Stomach smooth muscle (tissue), 2 donors: ENCODE results near the gene SMAD7.

ENCODE experiments used
- H3K27ac ChIP-seq: one replicate; pipeline ENCODE4 v1.7.0; 2013; ENCODE audit warnings: mild to moderate bottlenecking, low read length, inconsistent platforms
- H3K27me3 ChIP-seq, 2 donors: one replicate each; pipeline ENCODE4 v1.7.0; 2013; ENCODE audit warnings: low read length in 2 of 2; ENCODE audit not compliant: insufficient read depth in 2 of 2, control insufficient read depth in 1 of 2
- H3K36me3 ChIP-seq, 2 donors: one replicate each; pipeline ENCODE4 v1.7.0; 2013; ENCODE audit warnings: low read length in 2 of 2; ENCODE audit not compliant: control insufficient read depth in 2 of 2, insufficient read depth in 2 of 2
- H3K4me1 ChIP-seq: one replicate; pipeline ENCODE4 v1.7.0; 2013; ENCODE audit warnings: low read length; ENCODE audit not compliant: control insufficient read depth, insufficient read depth
- H3K4me3 ChIP-seq, 2 donors: one replicate each; pipeline ENCODE4 v1.7.0; 2013; ENCODE audit warnings: low read length in 2 of 2
- H3K9ac ChIP-seq, 2 donors: one replicate each; pipeline ENCODE4 v1.7.0; 2013; ENCODE audit warnings: low read length in 2 of 2, mild to moderate bottlenecking in 1 of 2
- H3K9me3 ChIP-seq, 2 donors: one replicate each; pipeline ENCODE4 v1.7.0; 2013; ENCODE audit warnings: low read length in 2 of 2; ENCODE audit not compliant: control insufficient read depth in 2 of 2
- donor health status: healthy.
- donor health status: Pancreatic carcinoma.

The SMAD7 gene

DNA sequence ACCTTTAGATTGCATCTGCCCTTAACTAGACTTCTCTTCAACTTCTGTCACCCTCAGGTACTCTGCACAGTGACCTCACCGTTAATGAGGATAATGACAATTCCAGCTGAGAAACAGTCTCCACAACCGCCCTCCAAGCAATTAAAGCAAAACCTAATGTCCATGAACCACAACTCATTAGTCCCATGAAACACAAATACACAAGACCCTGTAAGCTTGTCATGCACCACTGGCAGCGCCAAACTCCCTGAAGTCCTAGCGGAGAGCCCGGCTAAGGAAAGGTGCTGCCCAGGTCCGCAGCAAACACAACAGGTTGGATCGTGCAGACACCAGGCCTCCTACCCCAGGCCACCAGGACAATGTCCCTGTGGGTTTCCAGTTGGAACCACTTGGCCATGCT is 7.4 kb downstream of the SMAD7 start:
- Histone ChIP-seq H3K27me3 (no peaks in the 10 kb centered on the region), H3K27ac (peak overlapping the region; percentile 46), H3K4me1 (peaks cover 91% of the 10 kb centered on the region), H3K9ac (peak overlapping the region in 1 of 2 donors; percentile 29), H3K36me3 (peaks cover 5 to 10% of the 10 kb centered on the region in 2 donors), H3K9me3 (no peaks in the 10 kb centered on the region), H3K4me3 (peak overlapping the region in 1 of 2 donors; percentile 52)

DNA sequence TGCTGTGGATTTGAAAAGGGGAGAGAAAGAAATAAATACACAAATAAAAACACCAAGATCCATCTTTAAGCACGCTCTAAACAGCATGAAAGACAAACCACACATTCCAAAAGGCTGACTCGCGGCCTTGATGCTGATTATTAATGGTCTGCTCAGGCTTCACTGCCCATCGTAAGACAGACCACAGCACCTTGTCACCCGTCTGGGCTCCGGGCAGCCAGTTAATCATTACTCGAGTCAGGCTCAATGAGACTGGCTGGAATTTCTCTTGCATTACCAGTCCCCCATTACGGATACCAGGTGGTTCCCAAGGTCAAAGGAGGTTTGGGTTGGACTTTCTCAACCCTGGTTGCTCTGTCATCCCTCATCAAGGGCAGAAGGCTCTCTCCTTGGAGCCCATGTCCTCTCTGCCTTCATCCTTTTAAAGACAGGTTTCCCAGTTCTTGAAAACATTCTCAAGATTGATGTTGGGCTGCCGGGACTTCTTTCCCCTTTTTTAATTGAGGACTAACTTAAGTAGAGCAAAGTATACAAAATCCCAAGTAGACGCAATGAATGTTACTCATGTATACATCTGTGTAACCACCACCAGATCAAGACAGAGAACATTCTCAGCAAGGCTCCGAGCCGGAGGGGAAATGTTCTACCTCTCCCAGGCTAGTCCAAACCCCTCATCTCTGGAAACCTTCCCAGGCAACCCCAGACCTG is 8.1 kb downstream of the SMAD7 start:
- H3K4me1 ChIP-seq = peaks cover 97% of the 10 kb centered on the region
- peak overlapping the region in 1 of 2 donors; percentile 29 for H3K9ac ChIP-seq
- peaks cover 5 to 10% of the 10 kb centered on the region in 2 donors for H3K36me3 ChIP-seq
- H3K4me3 ChIP-seq = peak overlapping the region in 1 of 2 donors; percentile 52
- H3K27ac ChIP-seq = peak overlapping the region; percentile 46
- no peaks in the 10 kb centered on the region for H3K27me3 ChIP-seq
- H3K9me3 ChIP-seq = no peaks in the 10 kb centered on the region

DNA sequence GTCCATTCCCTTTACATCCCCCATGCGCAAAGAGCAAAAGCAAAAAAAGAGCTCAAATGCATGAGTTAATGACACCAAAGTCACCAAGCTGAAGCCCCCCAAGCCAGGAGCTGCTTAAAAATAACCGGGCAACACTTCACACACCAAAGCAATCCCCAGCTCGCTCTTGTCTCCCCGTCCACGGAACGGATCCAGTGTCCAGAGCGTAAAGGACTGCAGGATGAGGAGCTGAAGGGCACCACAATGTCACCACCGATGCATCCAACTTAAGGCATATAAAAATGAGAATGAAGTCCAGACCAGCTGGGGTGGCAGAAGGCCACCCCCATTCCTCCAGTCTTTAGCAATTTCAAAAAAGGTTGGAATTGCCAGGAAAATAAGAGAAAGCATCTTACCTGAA is 8.7 kb downstream of the SMAD7 start:
- H3K27ac ChIP-seq = peak overlapping the region; percentile 46
- H3K9ac ChIP-seq = no peak overlapping the region
- peak overlapping the region in 1 of 2 donors; percentile 35 for H3K4me3 ChIP-seq

DNA sequence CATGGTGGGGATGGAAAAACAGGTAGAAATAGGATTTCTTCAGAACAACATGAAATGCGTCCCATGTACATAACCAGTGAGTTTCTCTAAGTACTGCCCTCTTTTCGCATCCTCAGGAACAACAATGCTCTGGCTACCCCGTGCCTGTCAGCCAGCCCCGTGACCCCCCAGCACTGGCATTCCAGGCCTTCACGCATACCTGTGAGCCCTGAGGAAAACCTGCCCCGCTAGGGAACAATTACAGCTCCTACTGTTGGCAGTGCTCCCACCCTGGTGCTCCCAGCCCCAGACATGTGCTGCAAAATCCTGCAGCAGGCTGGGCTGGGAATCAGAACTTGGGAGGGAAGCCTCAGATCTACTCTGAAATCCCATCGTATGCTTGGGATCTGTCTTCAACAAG is 9.1 kb downstream of the SMAD7 start:
- H3K4me3 ChIP-seq = peak overlapping the region in 1 of 2 donors; percentile 35
- H3K4me1 ChIP-seq = peaks cover 95% of the 10 kb centered on the region
- H3K36me3 ChIP-seq = peaks cover 5 to 10% of the 10 kb centered on the region in 2 donors
- H3K27ac ChIP-seq = peak overlapping the region; percentile 46
- H3K27me3 ChIP-seq = no peaks in the 10 kb centered on the region
- H3K9ac ChIP-seq = peak overlapping the region in 1 of 2 donors; percentile 13
- H3K9me3 ChIP-seq = no peaks in the 10 kb centered on the region

More for the DNA sequence above, 8.7 kb downstream of the SMAD7 start:
- Histone ChIP-seq H3K27me3 (no peaks in the 10 kb centered on the region), H3K36me3 (peaks cover 5 to 10% of the 10 kb centered on the region in 2 donors), H3K9me3 (no peaks in the 10 kb centered on the region), H3K4me1 (peaks cover 97% of the 10 kb centered on the region)

DNA sequence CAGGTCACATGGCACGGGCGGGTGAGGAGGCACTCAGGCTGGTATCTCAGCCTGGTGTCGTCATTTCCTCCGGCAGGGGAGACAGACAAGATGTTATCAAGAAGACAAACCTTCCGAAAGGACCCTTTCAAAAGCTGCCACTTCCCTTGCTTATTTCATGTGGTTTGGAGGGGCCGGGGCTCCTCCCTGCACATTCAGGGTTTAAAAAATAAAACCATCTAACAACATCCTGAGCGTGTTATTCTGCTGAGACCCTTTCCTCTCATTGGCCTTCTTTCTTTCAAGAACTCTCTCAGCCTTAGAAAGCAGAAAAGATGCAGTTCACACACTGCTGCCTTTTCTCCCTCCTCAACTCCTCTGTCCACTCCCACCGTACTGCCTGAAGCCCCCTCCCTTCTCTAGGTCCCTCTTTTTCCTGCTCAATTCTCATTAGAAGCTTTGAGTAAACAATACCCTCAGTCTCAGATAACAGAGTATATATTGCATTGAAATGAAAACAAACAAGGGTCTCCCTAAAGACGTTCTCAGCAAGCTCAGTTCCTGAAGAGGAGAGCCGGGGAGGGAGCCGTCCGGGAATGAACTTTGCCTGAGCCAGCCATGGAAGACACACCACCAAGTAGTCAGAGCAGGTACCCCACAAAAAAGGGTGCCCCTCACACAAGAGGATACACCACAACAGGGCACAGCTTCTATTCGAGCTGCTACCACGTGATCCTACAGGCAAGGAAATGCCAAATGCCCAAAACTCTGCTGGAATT is 9.7 kb downstream of the SMAD7 start:
- Histone ChIP-seq H3K27me3 (no peaks in the 10 kb centered on the region), H3K4me3 (peak overlapping the region in 1 of 2 donors; percentile 35), H3K27ac (peak overlapping the region; percentile 46), H3K9ac (peak overlapping the region in 1 of 2 donors; percentile 29), H3K36me3 (peaks cover 5 to 10% of the 10 kb centered on the region in 2 donors), H3K9me3 (no peaks in the 10 kb centered on the region), H3K4me1 (peaks cover 91% of the 10 kb centered on the region)

DNA sequence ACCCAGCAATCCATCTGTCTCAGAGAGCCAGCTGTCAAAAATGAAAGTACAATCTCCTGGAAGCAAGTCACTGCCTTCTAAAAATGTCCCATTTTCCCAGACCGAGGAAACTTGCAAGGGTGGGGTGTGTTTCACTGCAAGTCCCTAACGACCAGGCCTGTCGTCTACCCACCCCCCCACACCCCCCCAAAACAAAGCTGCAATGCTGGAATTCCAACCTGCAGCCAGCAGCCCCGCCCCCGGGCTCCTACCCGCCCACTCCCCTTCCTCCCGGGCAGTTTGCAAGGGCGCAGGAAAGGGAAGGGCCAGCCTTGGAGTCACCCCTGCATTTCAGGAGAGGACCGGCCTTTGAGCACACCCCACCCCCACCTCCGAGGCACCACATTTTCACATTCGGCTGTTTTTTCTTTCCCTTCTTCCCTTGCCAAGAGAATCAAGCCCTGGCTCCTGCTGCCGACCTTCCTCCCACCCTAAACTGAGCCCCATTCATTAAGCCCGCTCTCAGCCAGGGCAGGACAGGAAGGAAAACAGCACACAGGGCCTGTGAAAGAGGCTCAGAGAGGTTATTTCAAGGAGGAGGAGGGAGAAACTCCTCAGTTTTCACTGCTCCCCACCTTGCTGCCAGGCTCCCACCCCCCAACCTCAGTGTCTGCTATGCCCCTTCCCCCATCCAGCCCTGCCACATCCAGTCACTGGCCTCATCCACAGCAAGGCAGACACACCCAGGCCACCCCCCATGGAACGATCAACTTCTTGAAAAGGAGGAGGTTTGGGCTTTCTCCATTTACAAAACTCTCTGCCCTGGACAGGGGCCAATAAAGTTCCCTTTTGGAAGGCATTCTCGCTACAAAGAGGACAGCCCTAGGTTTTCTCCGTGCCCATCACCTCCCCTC is 11.3 kb downstream of the SMAD7 start:
- peaks cover 3 to 10% of the 10 kb centered on the region in 2 donors for H3K36me3 ChIP-seq
- H3K9ac ChIP-seq = peak overlapping the region; percentile 13 to 56
- H3K4me3 ChIP-seq = peak overlapping the region; percentile 42 to 66
- no peaks in the 10 kb centered on the region for H3K27me3 ChIP-seq
- H3K4me1 ChIP-seq = peaks cover 91% of the 10 kb centered on the region
- H3K9me3 ChIP-seq = no peaks in the 10 kb centered on the region
- H3K27ac ChIP-seq = peak overlapping the region; percentile 69

DNA sequence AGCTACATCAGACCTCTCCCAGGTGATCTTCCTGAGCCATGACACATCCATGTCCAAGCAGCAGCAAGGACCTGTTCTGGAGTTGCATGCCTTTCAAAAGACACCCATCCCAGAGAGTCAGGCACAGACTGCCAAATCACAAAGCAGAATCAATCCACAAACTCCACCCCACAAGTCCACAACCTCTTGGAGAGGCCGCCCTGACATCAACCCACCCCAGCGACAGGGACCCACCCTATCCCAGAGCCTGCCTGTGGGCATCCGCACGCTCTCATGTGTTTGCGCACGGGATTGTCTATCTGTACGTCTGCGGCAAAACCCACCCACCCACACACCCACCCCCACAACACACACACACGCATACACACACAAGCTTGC is 11.9 kb downstream of the SMAD7 start:
- H3K27ac ChIP-seq = no peak overlapping the region
- H3K4me3 ChIP-seq = peak overlapping the region; percentile 17 to 66
- no peak overlapping the region for H3K9ac ChIP-seq
- H3K9me3 ChIP-seq = no peaks in the 10 kb centered on the region
- H3K4me1 ChIP-seq = peaks cover 91% of the 10 kb centered on the region
- no peaks in the 10 kb centered on the region for H3K27me3 ChIP-seq
- H3K36me3 ChIP-seq = peaks cover 3 to 10% of the 10 kb centered on the region in 2 donors

DNA sequence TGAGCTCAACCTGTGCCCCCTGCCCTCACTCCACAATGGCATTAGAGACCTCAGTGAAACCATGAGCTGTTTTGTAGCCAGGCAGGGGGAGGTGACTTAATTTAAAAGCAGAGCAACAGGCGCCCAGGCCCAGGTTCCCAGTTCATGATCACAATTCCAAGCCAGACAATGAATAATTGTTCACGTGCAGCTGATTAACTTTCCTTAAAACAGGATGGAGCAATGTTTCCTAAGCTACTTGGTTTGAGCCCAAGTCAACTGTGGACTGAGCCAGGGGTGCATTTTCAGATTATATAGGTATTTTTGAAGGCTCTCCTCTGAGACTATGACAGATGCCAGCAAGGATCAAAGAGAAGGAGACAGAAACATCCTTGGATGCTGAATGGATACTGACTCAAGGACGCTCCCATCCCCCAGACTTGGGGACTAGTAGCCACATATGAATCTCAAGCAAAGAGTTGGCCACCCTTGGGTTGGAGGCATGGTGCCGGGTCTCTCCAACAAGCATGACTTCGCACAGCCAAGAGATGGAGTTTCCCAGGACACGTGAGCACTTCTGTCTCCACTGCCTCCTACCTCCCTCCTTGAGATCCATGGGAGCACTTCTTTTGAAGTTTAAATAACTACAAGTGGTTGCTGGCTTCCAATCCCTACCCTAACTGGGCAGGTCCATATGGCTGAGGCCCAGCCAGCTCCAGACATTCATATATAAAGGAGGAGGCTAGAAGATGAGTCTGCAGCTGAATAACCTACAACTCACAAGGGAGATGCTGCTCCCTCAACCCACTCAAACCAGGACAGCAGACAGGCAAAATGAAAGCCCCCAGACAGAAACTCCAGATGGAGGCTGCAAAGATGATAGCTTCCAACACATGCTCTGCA is 12.7 kb downstream of the SMAD7 start:
- no peak overlapping the region for H3K9ac ChIP-seq
- H3K4me1 ChIP-seq = peaks cover 91% of the 10 kb centered on the region
- H3K36me3 ChIP-seq = peaks cover 3 to 10% of the 10 kb centered on the region in 2 donors
- H3K9me3 ChIP-seq = no peaks in the 10 kb centered on the region
- peak overlapping the region; percentile 31 for H3K27ac ChIP-seq
- no peaks in the 10 kb centered on the region for H3K27me3 ChIP-seq
- H3K4me3 ChIP-seq = peak overlapping the region in 1 of 2 donors; percentile 66

DNA sequence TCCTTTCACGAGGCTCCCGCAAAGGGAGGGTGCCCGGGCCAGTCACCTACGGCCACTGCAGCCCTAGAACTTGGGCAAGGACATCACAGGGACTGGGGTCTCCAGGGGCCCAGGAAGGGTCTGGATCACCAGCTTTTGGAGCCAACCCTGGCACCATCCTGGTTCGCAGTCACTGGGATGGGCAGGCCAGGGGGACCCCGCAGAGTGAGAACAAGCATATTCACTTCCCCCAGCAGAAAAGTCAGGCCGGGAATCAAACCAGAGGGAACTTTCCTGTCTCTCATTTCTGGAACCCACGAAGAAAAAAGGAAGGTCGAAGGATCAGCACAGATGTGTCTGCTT is 15.4 kb downstream of the SMAD7 start:
- Histone ChIP-seq H3K4me1 (peaks cover 93% of the 10 kb centered on the region), H3K27me3 (no peaks in the 10 kb centered on the region), H3K4me3 (peak overlapping the region in 1 of 2 donors; percentile 58), H3K9me3 (no peaks in the 10 kb centered on the region), H3K36me3 (no peaks in the 10 kb centered on the region), H3K9ac (no peak overlapping the region), H3K27ac (peak overlapping the region; percentile 58)
